B cell (primary cell): Measurements from ENCODE around the gene C14orf180. TPM values are rescaled to one million over a fixed set of nuclear protein-coding genes. Genes with fewer than 3 reads are reported as not detected.

ENCODE experiments used
- ATAC-seq: fragments of 200-7000 bp; cut with Tn5 transposase; one replicate; pipeline ENCODE4 v1.10.0; 2021; ENCODE audit warnings: low read depth, mild to moderate bottlenecking, moderate number of reproducible peaks, moderate library complexity
- CTCF ChIA-PET: fragments of 350-600 bp; sonication (Branson Sonifier 250); formaldehyde crosslinking; loops from one replicate; lab custom pipeline; 2021; ENCODE audit warnings: antibody characterized with exemption, inconsistent platforms; lab: Charles Lee
- POLR2A ChIA-PET: fragments of 350-600 bp; sonication (Branson Sonifier 250); formaldehyde crosslinking; loops from one replicate; lab custom pipeline; 2021; ENCODE audit warnings: antibody characterized with exemption; lab: Charles Lee
- DNase-seq: peaks from one replicate; pipeline ENCODE4 v3.0.0; 2013
- H2AFZ ChIP-seq: 2 replicates; pipeline ENCODE4 v1.6.1; 2012; ENCODE audit warnings: mild to moderate bottlenecking, low read depth, low read length; ENCODE audit not compliant: insufficient read depth, poor library complexity, severe bottlenecking
- H3K27ac ChIP-seq, 2 donors: 1 replicate in 1 of 2; 2 replicates in 1 of 2; pipeline ENCODE4 v1.5.1; 2012 to 2013; ENCODE audit warnings: low read length in 2 of 2, mild to moderate bottlenecking in 2 of 2, moderate library complexity in 1 of 2
- H3K27me3 ChIP-seq, 4 experiments: fragments of 200-600 bp in 1 of 4; sonication (generic) in 1 of 4; replicated peaks in 1 of 4; 1 replicate in 2 of 4; 2 replicates in 2 of 4; pipeline versions ENCODE4 v1.6.1 to v1.7.0; 2013 to 2016; ENCODE audit warnings: low read length in 3 of 4, mild to moderate bottlenecking in 2 of 4, mixed read lengths in 1 of 4, moderate library complexity in 1 of 4; ENCODE audit not compliant: insufficient read depth in 4 of 4, control insufficient read depth in 3 of 4; ENCODE audit errors: control extremely low read depth in 1 of 4
- H3K36me3 ChIP-seq, 2 experiments: replicated peaks in 1 of 2; 1 replicate in 1 of 2; 2 replicates in 1 of 2; pipeline versions ENCODE4 v1.6.1 to v1.7.1; 2013; ENCODE audit warnings: low read length in 1 of 2; ENCODE audit not compliant: insufficient read depth in 2 of 2, control insufficient read depth in 1 of 2; ENCODE audit errors: control extremely low read depth in 1 of 2, extremely low read depth in 1 of 2
- H3K4me1 ChIP-seq, 2 donors: fragments of 200-600 bp in 1 of 2; sonication (generic) in 1 of 2; 1 replicate in 1 of 2; 2 replicates in 1 of 2; pipeline versions ENCODE4 v1.5.1 to v1.6.1; 2013 to 2017; ENCODE audit warnings: low read length in 2 of 2; ENCODE audit not compliant: control insufficient read depth in 2 of 2, insufficient read depth in 2 of 2
- H3K4me2 ChIP-seq: replicated peaks from 2 replicates; pipeline ENCODE3; 2012; ENCODE audit warnings: mild to moderate bottlenecking, low read depth, low read length; ENCODE audit not compliant: poor library complexity, severe bottlenecking
- H3K4me3 ChIP-seq, 5 experiments: fragments of 200-600 bp in 1 of 5; sonication (generic) in 1 of 5; 1 replicate in 3 of 5; 2 replicates in 2 of 5; pipeline versions ENCODE4 v1.5.1 to v1.7.0; 2011 to 2016; ENCODE audit warnings: low read length in 4 of 5, mild to moderate bottlenecking in 4 of 5, low read depth in 2 of 5, control low read depth in 1 of 5, moderate library complexity in 1 of 5; ENCODE audit not compliant: insufficient read depth in 1 of 5; ENCODE audit errors: control extremely low read depth in 1 of 5, extremely low read depth in 1 of 5
- H3K79me2 ChIP-seq: fragments of 200-600 bp; sonication (generic); one replicate; pipeline ENCODE4 v1.6.0; 2016; ENCODE audit warnings: low read length; ENCODE audit not compliant: control insufficient read depth, insufficient read depth
- H3K9ac ChIP-seq: fragments of 200-600 bp; sonication (generic); 2 replicates; pipeline ENCODE4 v1.6.1; 2017; ENCODE audit warnings: mild to moderate bottlenecking, low read length, moderate library complexity
- H3K9me3 ChIP-seq, 3 donors: one replicate each; pipeline versions ENCODE4 v1.6.1 to v1.7.1; 2013; ENCODE audit warnings: low read length in 2 of 3; ENCODE audit not compliant: control insufficient read depth in 2 of 3, insufficient read depth in 1 of 3; ENCODE audit errors: control extremely low read depth in 1 of 3
- H4K20me1 ChIP-seq: 2 replicates; pipeline ENCODE4 v1.6.0; 2012; ENCODE audit warnings: mild to moderate bottlenecking, low read length; ENCODE audit not compliant: insufficient read depth, control insufficient read depth, poor library complexity, severe bottlenecking
- H3K27ac Mint-ChIP-seq: one replicate; pipeline ENCODE4 v1.8.0; 2021; ENCODE audit warnings: mixed read lengths
- H3K27me3 Mint-ChIP-seq: one replicate; pipeline ENCODE4 v1.8.0; 2021; ENCODE audit warnings: mixed read lengths
- H3K4me1 Mint-ChIP-seq: one replicate; pipeline ENCODE4 v1.8.0; 2021; ENCODE audit warnings: mixed read lengths
- H3K4me3 Mint-ChIP-seq: one replicate; pipeline ENCODE4 v1.8.0; 2021; ENCODE audit warnings: mixed read lengths
- H3K9me3 Mint-ChIP-seq: one replicate; pipeline ENCODE4 v1.8.0; 2022; ENCODE audit warnings: mixed read lengths; ENCODE audit not compliant: insufficient read depth
- CTCF ChIP-seq: fragments of 200-600 bp; IDR thresholded peaks from one replicate; pipeline ENCODE4 v1.8.0; 2022; ENCODE audit warnings: antibody characterized with exemption, mild to moderate bottlenecking
- EZH2 ChIP-seq: IDR thresholded peaks from 2 replicates; pipeline ENCODE4 v1.6.1; 2012; ENCODE audit warnings: borderline replicate concordance, low read depth, mild to moderate bottlenecking, moderate library complexity, low read length; ENCODE audit not compliant: insufficient read depth, poor library complexity, severe bottlenecking
- WGBS: methylation state at CpG from one replicate; pipeline ENCODE4 v1.1.5; 2013; ENCODE audit warnings: missing lambda C conversion rate; ENCODE audit not compliant: insufficient coverage; 5-methylcytosine and 5-hydroxymethylcytosine counted together
- intact Hi-C: fragments of 100-400 bp; cut with micrococcal nuclease; formaldehyde crosslinking; loops from one replicate; pipeline ENCODE4 v1.10.0; 2022
- polyA minus RNA-seq: library from RNA; depleted of rRNA, polyadenylated mRNA; stranded (reverse); fragments of >200 nt; gene quantifications from 2 replicates; pipeline ENCODE4 v1.2.3, GENCODE V29; 2012
- polyA plus RNA-seq: library from polyadenylated mRNA; depleted of rRNA; stranded (reverse); fragments of >200 nt; gene quantifications from 2 replicates; pipeline ENCODE4 v1.2.3, GENCODE V29; 2012
- total RNA-seq, 2 donors: library from RNA; stranded (reverse); fragments of 120-200 nt in 1 of 2; gene quantifications; 1 replicate in 1 of 2; 2 replicates in 1 of 2; pipeline versions ENCODE4 v1.2.3 to v1.2.4, GENCODE V29; 2013 to 2022

C14orf180 gene
- total RNA-seq: not detected in 2 replicates
- total RNA-seq (2013): 0.30 TPM
- not detected in 2 replicates for polyA plus RNA-seq
- polyA minus RNA-seq: not detected in 2 replicates

- Mint-ChIP-seq H3K27ac (no peak within 1 kb of the TSS), H3K4me3 (no peak within 1 kb of the TSS), H3K27me3 (peaks cover 5% of the 10 kb centered on the region), H3K4me1 (no peaks in the 10 kb centered on the region), H3K9me3 (no peaks in the 10 kb centered on the region)
- 89% methylated on average over 16 of the region's 17 CpGs for WGBS
- Histone ChIP-seq H3K79me2 (no peaks in the 10 kb centered on the region), H2AFZ (no peak within 1 kb of the TSS), H3K4me3 (no peak within 1 kb of the TSS), H3K9me3 (no peaks in the 10 kb centered on the region), H3K4me2 (no peak within 1 kb of the TSS), H3K36me3 (no peaks in the 10 kb centered on the region), H3K27ac (no peak within 1 kb of the TSS), H3K4me1 (no peaks in the 10 kb centered on the region), H3K27me3 (no peaks in the 10 kb centered on the region), H4K20me1 (no peaks in the 10 kb centered on the region), H3K9ac (no peak within 1 kb of the TSS)
- no peak for DNase-seq
- ATAC-seq: no peak
- TF ChIP-seq EZH2 (no peak), CTCF (no peak)
- ChIA-PET CTCF (no interaction called here), POLR2A (no interaction called here)
- intact Hi-C loops: no loop called here
These were observed at the start of gene C14orf180 for GRCh38 chr14:104579507-104579906. Gene C14orf180 (plus strand): TSS chr14:104579764. CDS start chr14:104586431, 6,667 bp downstream.

GRCh38 chr14:104530646-104531045, 48.9 kb upstream of the C14orf180 start:
- 81% methylated on average over 8 of the region's 10 CpGs for whole genome bisulfite sequencing

More at GRCh38 chr14:104530646-104531045, 48.9 kb upstream of the C14orf180 start:
- ATAC-seq: no peak
- Histone ChIP-seq H3K9ac (no peak overlapping the region), H4K20me1 (no peaks in the 10 kb centered on the region), H3K9me3 (peaks cover 0 to 13% (median 2%) of the 10 kb centered on the region in 3 donors), H3K4me2 (no peak overlapping the region), H3K79me2 (no peaks in the 10 kb centered on the region), H3K27ac (no peak overlapping the region), H3K27me3 (no peaks in the 10 kb centered on the region), H2AFZ (no peak overlapping the region), H3K36me3 (no peaks in the 10 kb centered on the region), H3K4me3 (no peak overlapping the region), H3K4me1 (no peaks in the 10 kb centered on the region)
- no peak for TF ChIP-seq CTCF
- no peak for TF ChIP-seq EZH2
- intact Hi-C loops: no loop called here
- ChIA-PET CTCF (no interaction called here), POLR2A (no interaction called here)
- DNase-seq: no peak
- H3K9me3 Mint-ChIP-seq: peaks cover 16% of the 10 kb centered on the region
- H3K4me1 Mint-ChIP-seq: no peaks in the 10 kb centered on the region
- no peak overlapping the region for H3K27ac Mint-ChIP-seq
- H3K27me3 Mint-ChIP-seq: peaks cover 6% of the 10 kb centered on the region
- H3K4me3 Mint-ChIP-seq: no peak overlapping the region
